SK-N-SH (cell line): ENCODE data around the gene CRIP2. TPM values are rescaled to one million over a fixed set of nuclear protein-coding genes. Genes with fewer than 3 reads are reported as not detected.

Experiments used
- CTCF ChIA-PET: fragments of 300-600, 350-600 bp; formaldehyde crosslinking; extraction: SDS; loops from one replicate; lab custom pipeline; 2021; lab: Yijun Ruan, JAX
- POLR2A ChIA-PET: fragments of 350-600 bp; sonication (Branson Sonifier 250); formaldehyde crosslinking; extraction: SDS; loops from one replicate; lab custom pipeline; 2020; ENCODE audit warnings: antibody characterized with exemption, inconsistent platforms; lab: Yijun Ruan, JAX
- DNase-seq: peaks from one replicate; pipeline ENCODE4 v3.0.0; 2012
- H2AFZ ChIP-seq: fragments of 200-600 bp; sonication (generic); 2 replicates; pipeline ENCODE4 v1.8.1; 2016; ENCODE audit warnings: antibody characterized with exemption, mild to moderate bottlenecking, low read depth
- H3F3A ChIP-seq: fragments of 200-600 bp; sonication (generic); replicated peaks from 2 replicates; pipeline ENCODE3; 2016; ENCODE audit warnings: antibody characterized with exemption, mild to moderate bottlenecking; ENCODE audit not compliant: insufficient read depth
- H3K27ac ChIP-seq, 2 experiments: fragments of 200-500 bp in 1 of 2; fragments of 200-600 bp in 1 of 2; sonication (Bioruptor generic) in 1 of 2; sonication (generic), shearing (Covaris generic) in 1 of 2; 2 replicates each; pipeline versions ENCODE4 v1.5.1 to v1.6.1; 2014 to 2016; ENCODE audit warnings: low read depth in 2 of 2, inconsistent platforms in 1 of 2, low read length in 1 of 2, mild to moderate bottlenecking in 1 of 2, mixed read lengths in 1 of 2
- H3K27me3 ChIP-seq: fragments of 200-600 bp; sonication (generic), shearing (Covaris generic); 2 replicates; pipeline ENCODE4 v1.6.1; 2016; ENCODE audit warnings: mixed run types; ENCODE audit not compliant: insufficient read depth
- H3K36me3 ChIP-seq, 2 experiments: fragments of 200-500 bp in 1 of 2; fragments of 200-600 bp in 1 of 2; sonication (Bioruptor generic) in 1 of 2; sonication (generic) in 1 of 2; replicated peaks in 1 of 2; 2 replicates each; pipeline versions ENCODE3 to v1.5.1; 2014 to 2016; ENCODE audit warnings: low read length in 1 of 2, mild to moderate bottlenecking in 1 of 2; ENCODE audit not compliant: insufficient read depth in 2 of 2, control insufficient read depth in 1 of 2
- H3K4me1 ChIP-seq, 2 experiments: fragments of 200-500 bp in 1 of 2; fragments of 200-600 bp in 1 of 2; sonication (Bioruptor generic) in 1 of 2; sonication (generic), shearing (Covaris generic) in 1 of 2; 2 replicates each; pipeline versions ENCODE4 v1.5.1 to v1.6.1; 2014 to 2016; ENCODE audit warnings: low read depth in 1 of 2, low read length in 1 of 2, mixed run types in 1 of 2; ENCODE audit not compliant: insufficient read depth in 2 of 2, control insufficient read depth in 1 of 2
- H3K4me2 ChIP-seq: fragments of 200-600 bp; sonication (generic), shearing (Covaris generic); 2 replicates; pipeline ENCODE4 v1.6.1; 2017; ENCODE audit warnings: mixed run types
- H3K4me3 ChIP-seq, 2 experiments: fragments of 200-500 bp in 1 of 2; fragments of 200-600 bp in 1 of 2; sonication (Bioruptor generic) in 1 of 2; sonication (generic), shearing (Covaris generic) in 1 of 2; 2 replicates each; pipeline versions ENCODE4 v1.5.1 to v1.8.1; 2014 to 2016; ENCODE audit warnings: low read depth in 2 of 2, inconsistent platforms in 1 of 2, low read length in 1 of 2, mild to moderate bottlenecking in 1 of 2, mixed read lengths in 1 of 2, moderate library complexity in 1 of 2
- H3K79me2 ChIP-seq: fragments of 200-600 bp; sonication (generic); 2 replicates; pipeline ENCODE4 v1.8.1; 2017; ENCODE audit warnings: mild to moderate bottlenecking; ENCODE audit not compliant: insufficient read depth
- H3K9ac ChIP-seq: fragments of 200-600 bp; sonication (generic); 2 replicates; pipeline ENCODE4 v1.6.1; 2017; ENCODE audit warnings: mixed run types
- H3K9me2 ChIP-seq: fragments of 200-600 bp; sonication (generic); 2 replicates; pipeline ENCODE4 v1.6.1; 2017; ENCODE audit warnings: mixed run types
- H3K9me3 ChIP-seq: fragments of 200-600 bp; sonication (generic); 2 replicates; pipeline ENCODE4 v1.6.1; 2017; ENCODE audit warnings: mixed run types, mild to moderate bottlenecking, moderate library complexity
- H4K20me1 ChIP-seq: fragments of 200-600 bp; sonication (generic); 2 replicates; pipeline ENCODE4 v1.6.1; 2017; ENCODE audit warnings: mild to moderate bottlenecking, mixed run types; ENCODE audit not compliant: insufficient read depth
- FOXJ3 ChIP-seq: sonication (generic); formaldehyde crosslinking; IDR thresholded peaks from 2 replicates; pipeline ENCODE4 v1.5.1; 2020; ENCODE audit warnings: mild to moderate bottlenecking, missing genetic modification reagents
- GABPA ChIP-seq: IDR thresholded peaks from 2 replicates; pipeline ENCODE4 v1.4.0; 2012; ENCODE audit warnings: low read depth, mild to moderate bottlenecking
- GATA2 ChIP-seq: sonication (generic); formaldehyde crosslinking; IDR thresholded peaks from 2 replicates; pipeline ENCODE4 v1.5.0; 2020; ENCODE audit warnings: mild to moderate bottlenecking, missing genetic modification reagents
- IRF3 ChIP-seq: fragments of 150-350 bp; IDR thresholded peaks from 2 replicates; pipeline ENCODE4 v1.6.1; 2016; ENCODE audit warnings: mild to moderate bottlenecking, low read depth, low read length
- MEF2A ChIP-seq: IDR thresholded peaks from 2 replicates; pipeline ENCODE4 v1.4.0; 2012; ENCODE audit warnings: low read depth, borderline replicate concordance
- MXI1 ChIP-seq: IDR thresholded peaks from 2 replicates; pipeline ENCODE4 v1.6.1; 2012; ENCODE audit warnings: mild to moderate bottlenecking, low read depth, low read length, improper control_type of control experiment
- NRF1 ChIP-seq: IDR thresholded peaks from 2 replicates; pipeline ENCODE4 v1.6.1; 2012; ENCODE audit warnings: low read depth, mild to moderate bottlenecking, low read length
- POLR2AphosphoS5 ChIP-seq: IDR thresholded peaks from 2 replicates; pipeline ENCODE4 v1.6.1; 2012; ENCODE audit warnings: low read depth, low read length
- REST ChIP-seq: IDR thresholded peaks from 2 replicates; pipeline ENCODE4 v1.6.1; 2012; ENCODE audit warnings: mild to moderate bottlenecking, low read depth, low read length, moderate library complexity
- SIN3A ChIP-seq: IDR thresholded peaks from 2 replicates; pipeline ENCODE4 v1.6.1; 2012; ENCODE audit warnings: low read depth, mild to moderate bottlenecking, low read length, moderate library complexity, borderline replicate concordance
- SMC3 ChIP-seq: IDR thresholded peaks from 2 replicates; pipeline ENCODE4 v1.6.1; 2012; ENCODE audit warnings: low read depth, low read length, improper control_type of control experiment
- TAF1 ChIP-seq: IDR thresholded peaks from 2 replicates; pipeline ENCODE4 v1.6.1; 2012; ENCODE audit warnings: low read depth, mild to moderate bottlenecking, low read length, moderate library complexity, borderline replicate concordance
- TCF12 ChIP-seq: IDR thresholded peaks from 2 replicates; pipeline ENCODE4 v1.4.0; 2012
- TEAD4 ChIP-seq: IDR thresholded peaks from 2 replicates; pipeline ENCODE4 v1.4.0; 2012; ENCODE audit warnings: mild to moderate bottlenecking, borderline replicate concordance; ENCODE audit not compliant: insufficient read depth
- USF1 ChIP-seq: IDR thresholded peaks from 2 replicates; pipeline ENCODE4 v1.4.0; 2012; ENCODE audit warnings: low read depth, borderline replicate concordance
- YY1 ChIP-seq: IDR thresholded peaks from 2 replicates; pipeline ENCODE4 v1.4.0; 2012; ENCODE audit warnings: low read depth, mild to moderate bottlenecking
- WGBS: methylation state at CpG from one replicate; pipeline ENCODE4 v1.1.6; 2017; ENCODE audit warnings: low lambda C conversion rate; 5-methylcytosine and 5-hydroxymethylcytosine counted together
- polyA plus RNA-seq, 3 experiments: library from polyadenylated mRNA; depleted of rRNA; stranded (reverse); fragments of >200 nt; gene quantifications; 2 replicates each; pipeline ENCODE4 v1.2.3, GENCODE V29; 2012

CRIP2 gene
- polyA plus RNA-seq, 1 of the 3 experiments (the other 2 are of a cell fraction), result 335 TPM

- Histone ChIP-seq H3K9me3 (no peaks in the 10 kb centered on the region), H3K4me2 (no peak overlapping the region), H3K4me1 (peaks cover 0 to 8% of the 10 kb centered on the region in 2 experiments; a peak in 1 of 4 replicates), H3K9ac (no peak overlapping the region), H3F3A (no peaks in the 10 kb centered on the region), H3K27me3 (no peaks in the 10 kb centered on the region), H4K20me1 (peaks cover 60% of the 10 kb centered on the region), H3K4me3 (no peak overlapping the region), H3K27ac (no peak overlapping the region), H2AFZ (no peak overlapping the region), H3K79me2 (peaks cover 68% of the 10 kb centered on the region), H3K36me3 (peaks cover 3 to 30% of the 10 kb centered on the region in 2 experiments), H3K9me2 (no peaks in the 10 kb centered on the region)
- CTCF ChIA-PET, result interaction anchor here (3.0 to 3.5 kb wide), 2 partner anchors 8 to 50 kb away, joined by 11 to 18 read pairs; no protein-coding TSS in a partner anchor
- POLR2A ChIA-PET, result no interaction called here
- no peak for TF ChIP-seq YY1
- TF ChIP-seq POLR2AphosphoS5, result no peak
- TF ChIP-seq FOXJ3 (CRISPR knock-in tag), result no peak
- TF ChIP-seq MXI1, result no peak
- TF ChIP-seq USF1, result no peak
- TF ChIP-seq GATA2, result no peak
- TF ChIP-seq MEF2A, result no peak
- no peak for TF ChIP-seq SMC3
- no peak for TF ChIP-seq REST
- no peak for TF ChIP-seq TCF12
- no peak for TF ChIP-seq TAF1
- no peak for TF ChIP-seq GABPA
- no peak for TF ChIP-seq SIN3A
- DNase-seq, result peak; percentile 68
- WGBS, result 97% methylated on average over 7 of the region's 33 CpGs
Measured at GRCh38 chr14:105439710-105440553, 34.7 kb upstream of the CRIP2 start.

GRCh38 chr14:105440554-105440900, 34.1 kb upstream of the CRIP2 start:
- H3K27me3 ChIP-seq, result no peaks in the 10 kb centered on the region
- no peak for DNase-seq
- CTCF ChIA-PET, result interaction anchor here (0.6 to 3.0 kb wide), 3 partner anchors 40 to 108 kb away, joined by 3 to 11 read pairs (median 4); no protein-coding TSS in a partner anchor
- H3K4me3 ChIP-seq, result no peak overlapping the region
- peaks cover 3 to 34% of the 10 kb centered on the region in 2 experiments for H3K36me3 ChIP-seq
- no peak overlapping the region for H2AFZ ChIP-seq
- H3K4me2 ChIP-seq, result no peak overlapping the region
- peaks cover 0 to 8% of the 10 kb centered on the region in 2 experiments; a peak in 1 of 4 replicates for H3K4me1 ChIP-seq
- no peak overlapping the region for H3K9ac ChIP-seq
- no peaks in the 10 kb centered on the region for H3F3A ChIP-seq
- no peak overlapping the region for H3K27ac ChIP-seq
- no peaks in the 10 kb centered on the region for H3K9me2 ChIP-seq
- H3K9me3 ChIP-seq, result no peaks in the 10 kb centered on the region
- H4K20me1 ChIP-seq, result peaks cover 54% of the 10 kb centered on the region
- POLR2A ChIA-PET, result no interaction called here
- H3K79me2 ChIP-seq, result peaks cover 65% of the 10 kb centered on the region
- WGBS, result 100% methylated on average over 14 of the region's 15 CpGs
- TF ChIP-seq TCF12 (no peak), POLR2AphosphoS5 (no peak), USF1 (no peak), MEF2A (no peak), SIN3A (no peak), IRF3 (no peak), MXI1 (no peak), YY1 (no peak), TEAD4 (no peak), NRF1 (no peak)
